Femur (tissue), 1 donor: ENCODE results near the gene CTCF.
A peak's percentile ranks its signal among the peaks of the same experiment; 100 is the strongest.

ENCODE experiments used
- DNase-seq: peaks from one replicate; pipeline ENCODE4 v3.0.0-alpha.2; 2017

The CTCF gene

DNA sequence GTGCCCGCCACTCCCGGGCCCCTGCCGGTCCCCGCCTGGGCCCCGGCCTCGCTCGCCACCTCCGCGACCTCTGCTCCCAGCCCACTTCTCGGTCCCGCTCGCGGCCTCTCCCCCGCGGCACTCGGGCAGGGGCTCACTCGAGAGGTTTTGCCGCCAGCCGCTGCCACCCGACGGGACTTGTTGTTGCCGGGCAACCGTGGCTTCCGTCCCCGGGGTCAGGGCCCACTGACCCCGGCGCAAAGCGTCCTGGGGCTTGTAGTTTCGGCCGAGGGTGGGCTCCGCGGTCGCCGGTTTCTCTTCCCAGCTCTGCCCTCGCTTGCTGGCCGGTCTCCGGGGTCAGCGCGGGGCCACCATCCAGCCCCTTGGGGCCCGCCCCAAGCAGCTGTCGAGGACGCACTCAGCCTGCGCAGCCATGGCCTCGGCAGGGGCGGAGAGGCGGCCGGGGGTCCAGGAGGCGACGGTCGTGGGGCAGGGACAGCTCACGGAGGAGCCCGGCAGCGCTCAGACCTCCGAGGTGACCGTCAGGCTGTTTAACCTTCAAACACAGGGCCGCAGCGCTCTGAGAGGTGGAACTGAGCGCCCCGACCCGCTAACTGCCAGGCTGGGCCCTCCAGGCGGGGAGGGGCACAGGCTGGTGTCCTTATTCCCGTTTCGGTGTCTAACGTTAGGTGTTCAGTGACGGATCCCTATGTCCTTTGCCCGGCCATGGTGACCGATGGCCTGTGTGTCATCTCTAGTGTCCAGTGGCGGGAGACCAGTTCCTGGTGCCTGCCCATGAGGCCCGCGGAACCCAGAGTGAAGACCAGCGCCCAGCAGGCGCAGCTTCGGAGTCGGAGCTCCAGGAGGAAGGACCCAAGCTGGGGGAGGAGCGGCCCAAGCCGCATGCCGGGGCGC is 104.5 kb downstream of the CTCF start, which contains the start of the genes C16orf86 and ENKD1:
C16orf86 (plus strand) TSS at position 256 of the 894 bp plus-strand sequence; CDS start at position 413, 157 bp downstream.
ENKD1 (minus strand) TSS at position 192 of the 894 bp plus-strand sequence. CDS start 308 bp downstream, outside the sequence.
- peak; percentile 90 for DNase-seq

DNA sequence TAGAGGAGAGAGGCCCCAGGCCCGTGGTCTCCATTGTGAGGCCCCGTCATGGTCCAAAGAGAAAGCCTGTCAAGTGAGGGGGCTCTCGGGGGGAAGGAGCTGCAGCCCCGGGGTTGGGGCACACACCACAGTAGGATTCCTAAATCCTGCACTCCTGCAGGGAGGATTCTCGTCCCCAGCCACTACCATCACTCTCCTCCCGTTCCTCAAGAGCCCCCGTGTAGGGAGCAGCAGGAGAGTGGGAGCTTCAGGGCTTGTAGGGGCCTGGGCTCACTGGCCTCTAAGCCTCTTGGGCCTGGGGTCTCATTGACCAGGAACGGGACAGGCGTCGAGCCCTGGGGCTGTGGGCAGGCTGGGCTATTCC is 105.1 kb downstream of the CTCF start:
- DNase-seq: no peak

DNA sequence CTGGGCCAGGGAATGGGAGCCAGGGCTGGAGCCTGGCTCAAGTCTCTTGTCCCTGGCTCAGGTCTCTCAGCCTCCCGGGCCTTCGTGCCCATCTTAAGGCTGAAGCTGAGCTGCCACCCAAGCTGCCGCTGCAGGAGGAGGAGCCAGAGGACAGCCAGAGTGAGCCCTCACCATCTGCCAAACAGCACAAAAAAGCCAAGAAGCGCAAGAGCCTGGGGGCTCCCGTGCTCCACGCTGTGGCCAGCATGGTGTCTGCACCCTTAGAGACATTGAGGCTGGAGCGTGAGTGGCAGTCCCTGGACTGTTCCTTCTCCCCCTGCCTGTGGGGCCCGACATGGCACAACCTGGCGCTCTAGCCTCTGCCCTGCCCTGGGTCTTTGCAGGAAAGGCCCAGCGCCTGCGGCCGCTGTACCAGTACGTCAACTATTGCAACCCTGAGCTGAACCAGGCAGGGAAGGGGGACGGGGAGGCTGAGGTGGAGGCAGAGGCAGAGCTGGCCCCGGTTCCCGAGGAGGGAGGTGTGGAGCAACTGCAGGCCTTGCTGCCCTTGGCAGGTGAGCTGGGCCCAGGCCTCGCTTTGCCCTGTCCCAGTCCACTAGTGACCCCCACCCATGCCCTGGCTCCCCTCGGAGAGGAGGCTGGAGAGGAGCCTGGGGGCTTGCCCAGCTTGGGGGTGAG is 105.6 kb downstream of the CTCF start:
- DNase-seq: peak; percentile 93

DNA sequence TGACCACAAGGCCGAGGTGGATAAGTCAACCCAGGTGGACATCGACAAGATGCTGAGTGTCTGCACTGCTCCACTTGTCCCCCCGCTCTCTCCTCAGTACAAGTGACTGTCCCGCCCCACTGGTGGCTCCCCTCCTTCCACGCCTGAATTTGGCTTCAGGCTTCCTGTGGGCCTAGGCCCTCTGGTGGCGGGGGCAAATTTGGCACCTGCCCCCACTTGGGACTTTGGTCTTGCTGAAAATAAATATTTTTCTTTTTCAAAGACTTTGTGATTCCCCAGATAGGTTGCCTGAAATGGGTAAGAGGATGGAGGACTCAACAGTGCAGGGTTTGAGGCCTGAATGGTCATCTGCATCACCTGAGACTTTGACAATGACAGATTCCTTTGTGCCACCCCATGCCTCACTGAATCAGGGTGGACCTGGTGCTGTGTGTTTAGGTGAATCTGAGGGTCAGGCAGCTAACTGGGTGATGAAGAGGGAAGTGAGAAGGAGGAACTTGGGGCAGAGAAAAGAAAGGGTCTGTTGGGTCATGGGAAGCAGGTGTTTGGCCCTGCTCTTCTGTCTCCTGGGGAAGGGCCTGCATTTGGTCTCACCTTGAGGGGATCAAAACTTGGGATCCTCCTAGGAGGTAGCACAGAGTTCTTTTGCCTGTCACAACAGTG is 106.3 kb downstream of the CTCF start:
- DNase-seq: peak; percentile 38

GRCh38 chr16:67669499-67670101 is 107.3 kb downstream of the CTCF start:
- DNase-seq: no peak

DNA sequence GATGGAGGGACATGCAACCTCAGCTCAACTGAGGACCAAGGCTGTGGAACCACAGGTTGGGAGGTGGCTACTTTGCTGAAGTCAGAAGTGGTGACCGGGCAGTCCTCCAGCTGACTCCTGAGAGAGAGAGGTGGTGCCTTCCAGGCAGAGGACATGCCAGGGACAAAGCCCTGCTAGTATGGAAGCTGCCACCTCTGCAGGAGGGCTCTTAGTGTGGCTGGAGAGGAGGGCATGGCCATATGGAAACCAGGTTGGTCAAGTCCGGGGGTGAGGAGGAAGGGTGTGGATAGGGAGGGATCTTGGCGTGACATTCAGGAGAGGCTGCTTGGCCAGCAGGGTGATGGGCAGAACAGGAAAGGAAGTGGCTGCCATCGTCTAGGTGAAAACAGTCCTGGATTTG is 110.0 kb downstream of the CTCF start:
- DNase-seq: no peak

DNA sequence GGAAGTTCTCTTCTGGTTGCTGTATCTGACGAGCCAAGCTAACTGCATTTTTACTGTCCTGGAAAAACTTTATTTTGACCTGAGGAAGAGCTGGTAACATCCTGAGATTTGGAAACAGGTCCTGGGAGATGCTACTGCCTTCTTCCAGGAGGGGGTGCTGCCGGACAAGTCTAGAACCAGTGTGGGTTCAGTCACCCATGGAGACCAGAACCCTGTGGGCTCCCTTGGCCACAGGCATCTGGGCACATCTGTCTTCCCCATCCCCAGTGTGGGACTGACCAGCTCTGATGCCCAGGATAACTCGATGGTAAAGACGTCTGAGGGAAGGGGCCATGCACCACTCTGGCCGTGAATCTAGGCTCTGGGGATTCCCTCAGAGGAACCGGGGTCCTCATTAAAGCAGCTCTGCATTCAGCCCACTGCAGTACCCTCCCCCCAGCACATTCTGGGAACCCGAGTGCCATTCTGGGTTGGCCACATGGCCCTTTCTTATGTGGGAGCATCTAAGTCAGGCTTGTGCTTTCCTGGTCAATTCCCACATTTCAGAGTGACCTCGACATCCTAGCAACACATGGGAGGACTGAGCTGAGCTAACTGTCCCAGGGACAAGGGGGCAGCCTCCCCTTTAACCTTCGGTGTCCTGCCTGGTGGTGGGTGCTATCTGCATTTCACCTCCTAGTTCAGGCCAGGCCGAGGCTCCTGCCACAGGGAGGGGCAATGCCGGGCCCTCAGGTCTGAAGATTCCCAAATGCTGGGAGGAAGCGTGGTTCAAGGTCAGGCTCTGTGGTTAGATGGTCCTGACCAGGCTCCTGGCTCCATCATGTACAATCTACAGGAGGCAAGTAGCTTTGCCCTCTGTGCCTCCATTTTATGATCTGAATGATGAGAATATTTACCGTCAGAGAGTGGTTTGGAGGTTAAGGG is 110.7 kb downstream of the CTCF start:
- DNase-seq: peak; percentile 75

- peak; percentile 65 for DNase-seq
These were observed 111.6 kb downstream of the CTCF start for GRCh38 chr16:67673712-67674580.

DNA sequence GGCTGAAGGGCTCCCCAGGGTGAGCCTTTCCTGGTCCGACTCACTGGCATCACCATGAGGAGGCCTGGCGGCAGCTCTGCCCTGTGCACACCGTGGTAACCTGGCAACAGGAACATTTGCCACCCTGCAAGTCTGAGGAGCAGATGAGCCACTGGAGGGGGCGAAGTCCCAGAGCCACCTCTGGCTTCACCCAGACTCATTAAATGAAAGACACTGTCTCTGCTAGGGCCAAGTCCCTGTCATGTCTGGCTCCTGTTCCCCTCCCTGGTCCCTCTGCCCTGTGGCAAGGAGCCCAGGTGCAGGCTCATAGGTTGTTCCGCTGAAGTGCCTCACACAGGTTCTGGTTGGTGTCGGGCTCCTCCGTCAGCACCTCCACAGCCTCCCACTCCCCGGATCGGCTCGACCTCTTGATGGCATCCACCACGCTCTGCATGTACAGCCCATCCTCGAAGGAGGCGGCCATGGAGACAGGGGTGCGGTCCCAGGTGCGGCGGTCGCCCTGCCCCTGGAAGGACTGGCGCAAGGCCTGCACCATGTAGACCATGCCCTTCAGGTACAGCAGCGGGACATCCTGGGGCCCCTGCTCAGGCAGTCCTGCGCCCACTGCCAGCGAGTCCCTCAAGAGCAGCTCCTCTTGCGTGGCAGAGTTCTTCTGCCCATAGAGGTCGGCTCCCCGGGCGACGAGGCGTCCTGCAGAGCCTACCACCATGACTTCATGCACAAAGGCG is 112.7 kb downstream of the CTCF start:
- DNase-seq: no peak

GRCh38 chr16:67675579-67675935 is 113.2 kb downstream of the CTCF start:
- DNase-seq: no peak

DNA sequence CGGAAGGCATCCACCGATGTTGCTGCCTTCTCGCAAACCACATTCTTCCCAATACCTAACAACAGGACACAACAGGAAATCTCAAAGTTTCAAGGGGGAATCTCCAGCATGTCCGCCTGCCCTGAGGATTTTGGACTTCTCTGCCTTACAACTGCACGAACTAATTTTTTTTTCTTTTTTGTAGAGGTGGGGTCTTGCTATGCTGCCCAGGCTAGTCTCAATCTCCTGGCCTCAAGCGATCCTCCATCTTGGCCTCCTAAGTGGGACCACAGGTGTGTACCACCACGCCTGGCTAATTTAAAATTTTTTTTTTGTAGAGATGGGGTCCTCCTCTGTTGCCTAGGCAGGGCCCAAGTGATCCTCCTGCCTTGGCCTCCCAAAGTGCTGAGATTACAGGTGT is 113.7 kb downstream of the CTCF start:
- no peak for DNase-seq

- DNase-seq: no peak
These were observed 114.2 kb downstream of the CTCF start for GRCh38 chr16:67676516-67676915.

DNA sequence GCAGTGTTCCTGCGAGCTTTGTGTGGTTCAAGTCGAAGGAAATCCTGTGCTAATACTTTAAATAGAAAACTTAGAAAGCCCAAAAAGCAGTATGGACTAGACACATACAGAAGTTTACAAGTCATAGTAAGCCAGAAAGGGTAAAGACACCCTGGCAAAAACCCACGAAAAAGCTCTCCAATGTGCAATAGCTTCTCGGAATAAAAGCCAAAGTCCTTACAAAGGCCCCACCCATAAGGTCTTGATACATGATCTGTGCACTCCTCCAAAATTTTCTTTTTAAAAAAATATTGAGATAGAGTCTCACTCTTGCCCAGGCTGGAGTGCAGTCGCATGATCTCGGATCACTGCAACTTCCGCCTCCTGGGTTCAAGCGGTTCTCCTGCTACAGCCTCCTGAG is 114.6 kb downstream of the CTCF start:
- DNase-seq: no peak

GRCh38 chr16:67677712-67678111 is 115.4 kb downstream of the CTCF start:
- DNase-seq: no peak

- no peak for DNase-seq
These were observed 116.2 kb downstream of the CTCF start for GRCh38 chr16:67678354-67679023.

DNA sequence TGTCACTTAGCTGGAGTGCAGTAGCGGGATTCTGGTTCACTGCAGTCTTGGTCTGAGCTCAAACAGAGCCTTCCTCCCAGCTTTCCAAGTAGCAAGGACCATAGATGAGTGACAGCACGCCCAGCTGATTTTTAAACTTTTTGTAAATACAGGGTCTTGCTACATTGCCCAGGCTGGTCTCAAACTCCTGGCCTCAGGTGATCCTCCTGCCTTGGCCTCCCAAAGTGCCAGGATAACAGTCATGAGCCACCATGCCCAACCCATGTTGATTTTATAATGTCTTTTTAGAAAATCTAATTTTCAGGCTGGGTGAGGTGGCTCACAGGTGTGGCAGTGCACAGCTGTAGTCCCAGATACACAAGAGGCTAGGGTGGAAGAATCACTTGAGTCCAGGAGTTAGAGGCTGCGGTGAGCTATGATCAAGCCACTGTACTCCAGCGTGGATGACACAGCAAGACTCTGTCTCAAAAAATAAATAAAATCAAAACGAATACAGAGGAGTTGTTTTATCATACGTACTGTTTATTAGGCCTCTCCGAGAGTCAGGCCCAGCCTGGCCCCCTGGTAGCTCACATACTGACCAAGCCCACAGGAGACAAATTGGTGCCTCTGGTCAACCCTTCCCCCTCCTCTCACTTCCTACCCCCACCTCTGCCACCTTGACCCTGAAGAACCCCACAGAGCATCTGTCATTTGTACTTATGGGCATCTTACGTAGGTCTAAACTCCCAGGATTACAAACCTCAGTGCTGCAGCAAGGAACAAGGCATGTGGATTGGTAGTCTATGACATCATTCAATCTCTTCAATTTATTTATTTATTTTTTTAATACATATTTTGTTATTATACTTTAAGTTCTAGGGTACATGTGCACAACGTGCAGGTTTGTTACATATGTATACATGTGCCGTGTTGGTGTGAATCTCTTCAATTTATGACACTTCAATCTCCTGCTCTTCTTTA is 117.9 kb downstream of the CTCF start:
- no peak for DNase-seq

DNA sequence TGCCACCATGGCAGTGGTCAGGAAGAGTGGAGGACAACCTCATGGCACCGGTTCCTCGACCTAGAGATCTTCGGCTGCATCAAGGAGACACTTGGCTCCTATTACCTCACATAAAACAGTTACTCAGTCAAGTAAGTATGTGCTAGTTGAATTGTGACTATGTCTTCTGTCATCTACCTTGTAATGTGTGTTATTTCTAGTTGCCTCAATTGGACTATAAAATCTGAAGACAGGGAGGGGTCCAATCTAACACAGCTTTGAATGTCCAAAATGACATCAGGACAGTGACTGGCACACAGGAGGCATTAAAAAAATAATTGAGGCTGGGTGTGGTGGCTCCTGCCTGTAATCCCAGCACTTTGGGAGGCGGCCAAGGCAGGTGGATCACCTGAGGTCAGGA is 121.4 kb downstream of the CTCF start:
- DNase-seq: no peak

GRCh38 chr16:67685388-67686112 is 123.2 kb downstream of the CTCF start:
- DNase-seq: no peak
